T-helper 1 cell treated with Interleukin-12 subunit alpha and Interleukin-12 subunit beta and Interleukin-4 antibody, amounts not matched to agents 30 ng/mL and 1 ng/mL, for 36 hours (primary cell): Measurements from ENCODE around the gene TUFM. TPM values are rescaled to one million over a fixed set of nuclear protein-coding genes. Genes with fewer than 3 reads are reported as not detected.

ENCODE experiments used
- intact Hi-C: fragments of 100-400 bp; cut with micrococcal nuclease; formaldehyde crosslinking; loops from one replicate; pipeline ENCODE4 v1.15.1; 2024
- total RNA-seq: library from RNA; stranded (reverse); gene quantifications from 2 replicates; pipeline ENCODE4 v1.2.3, GENCODE V29; 2022

Gene TUFM
- total RNA-seq, 1 donor from 2014 or later = 137 TPM

GRCh38 chr16:28842696-28843095 lies 3.5 kb downstream of the TUFM start:
- intact Hi-C loops = no loop called here

- intact Hi-C loops = no loop called here
Measured at GRCh38 chr16:28839899-28840298, 6.2 kb downstream of the TUFM start.

GRCh38 chr16:28839004-28839639 lies 7.0 kb downstream of the TUFM start:
- intact Hi-C loops = no loop called here

GRCh38 chr16:28838558-28838918 lies 7.6 kb downstream of the TUFM start:
- intact Hi-C loops = no loop called here

- intact Hi-C loops = no loop called here
Measured at GRCh38 chr16:28837672-28838557, 8.2 kb downstream of the TUFM start.

GRCh38 chr16:28836761-28837064 lies 9.4 kb downstream of the TUFM start:
- intact Hi-C loops = no loop called here

- intact Hi-C loops = no loop called here
Measured at GRCh38 chr16:28835864-28836760, 10.0 kb downstream of the TUFM start.

- intact Hi-C loops = no loop called here
Measured at GRCh38 chr16:28834873-28835863, 11.0 kb downstream of the TUFM start.

GRCh38 chr16:28834349-28834748 lies 11.8 kb downstream of the TUFM start:
- intact Hi-C loops = no loop called here

GRCh38 chr16:28830531-28830930 lies 15.6 kb downstream of the TUFM start:
- intact Hi-C loops = no loop called here

GRCh38 chr16:28829747-28830146 lies 16.4 kb downstream of the TUFM start:
- intact Hi-C loops = no loop called here

GRCh38 chr16:28826141-28826540 lies 20.0 kb downstream of the TUFM start:
- intact Hi-C loops = no loop called here

- intact Hi-C loops = loop anchor here (1.0 to 5.0 kb wide), 8 partner anchors 21 to 1874 kb away; partner anchors contain the start of genes HIRIP3, INO80E, MAZ and NFATC2IP
Measured at GRCh38 chr16:28824717-28824973, 21.5 kb downstream of the TUFM start.

- intact Hi-C loops = loop anchor here (1.0 to 5.0 kb wide), 8 partner anchors 21 to 1875 kb away; partner anchors contain the start of genes HIRIP3, INO80E, MAZ and NFATC2IP
Measured at GRCh38 chr16:28823873-28824716, 22.1 kb downstream of the TUFM start.

GRCh38 chr16:28823291-28823872 lies 22.8 kb downstream of the TUFM start:
- intact Hi-C loops = loop anchor here (5.0 kb wide), 2 partner anchors 984 to 1174 kb away; partner anchors contain the start of genes HIRIP3, INO80E and MAZ

GRCh38 chr16:28822520-28823290 lies 23.4 kb downstream of the TUFM start, which contains the start of gene ATXN2L:
Gene ATXN2L (plus strand): TSS chr16:28822999. CDS start chr16:28823260, 261 bp downstream.
- intact Hi-C loops = loop anchor here (1.0 to 5.0 kb wide), 3 partner anchors 58 to 1175 kb away; partner anchors contain the start of genes HIRIP3, INO80E and MAZ

- intact Hi-C loops = loop anchor here (1.0 to 5.0 kb wide), 3 partner anchors 58 to 1175 kb away; partner anchors contain the start of genes HIRIP3, INO80E and MAZ
Measured at GRCh38 chr16:28821874-28822519, 24.2 kb downstream of the TUFM start.

- intact Hi-C loops = loop anchor here (5.0 kb wide), 2 partner anchors 987 to 1177 kb away; partner anchors contain the start of genes HIRIP3, INO80E and MAZ
Measured at GRCh38 chr16:28820546-28820945, 25.6 kb downstream of the TUFM start.
